Glomerular visceral epithelial cell (primary cell): Measurements from ENCODE around the gene DNAH14.
"Not testable (repeated sequence)": the region's sequence is repeated elsewhere in the genome, so short reads cannot be mapped to it uniquely, and the experiment has no call there.

ENCODE experiments used
- DNase-seq: peaks from one replicate; pipeline ENCODE4 v3.0.0-alpha.2; 2016; ENCODE audit errors: extremely low spot score

DNAH14 gene

GRCh38 chr1:225147791-225148190 lies 218.3 kb downstream of the DNAH14 start:
- not testable (repeated sequence) for DNase-seq

- DNase-seq, result no peak
These were observed 222.6 kb downstream of the DNAH14 start for GRCh38 chr1:225152061-225152460.

- DNase-seq, result no peak
These were observed 226.1 kb downstream of the DNAH14 start for GRCh38 chr1:225155555-225155954.

- peak; percentile 7 for DNase-seq
These were observed 226.8 kb downstream of the DNAH14 start for GRCh38 chr1:225156254-225156653.

- DNase-seq, result no peak
These were observed 228.8 kb downstream of the DNAH14 start for GRCh38 chr1:225158291-225158690.

GRCh38 chr1:225159793-225160192 lies 230.3 kb downstream of the DNAH14 start:
- no peak for DNase-seq

GRCh38 chr1:225177409-225177808 lies 247.9 kb downstream of the DNAH14 start:
- not testable (repeated sequence) for DNase-seq

- DNase-seq, result no peak
These were observed 250.2 kb downstream of the DNAH14 start for GRCh38 chr1:225179686-225180085.

GRCh38 chr1:225182716-225183115 lies 253.2 kb downstream of the DNAH14 start:
- no peak for DNase-seq

GRCh38 chr1:225191199-225191753 lies 261.8 kb downstream of the DNAH14 start:
- DNase-seq, result no peak

GRCh38 chr1:225201447-225201846 lies 272.0 kb downstream of the DNAH14 start:
- DNase-seq, result no peak

GRCh38 chr1:225207791-225208190 lies 278.3 kb downstream of the DNAH14 start:
- DNase-seq, result no peak

GRCh38 chr1:225209153-225209552 lies 279.7 kb downstream of the DNAH14 start:
- DNase-seq, result no peak

GRCh38 chr1:225210180-225210579 lies 280.7 kb downstream of the DNAH14 start:
- DNase-seq, result not testable (repeated sequence)

GRCh38 chr1:225211694-225212442 lies 282.4 kb downstream of the DNAH14 start:
- DNase-seq, result not testable (repeated sequence)

- no peak for DNase-seq
These were observed 294.8 kb downstream of the DNAH14 start for GRCh38 chr1:225224287-225224686.

- no peak for DNase-seq
These were observed 296.2 kb downstream of the DNAH14 start for GRCh38 chr1:225225681-225226080.

- no peak for DNase-seq
These were observed 299.4 kb downstream of the DNAH14 start for GRCh38 chr1:225228871-225229303.

- DNase-seq, result not testable (repeated sequence)
These were observed 300.0 kb downstream of the DNAH14 start for GRCh38 chr1:225229429-225229828.

GRCh38 chr1:225230483-225230882 lies 301.0 kb downstream of the DNAH14 start:
- no peak for DNase-seq

- not testable (repeated sequence) for DNase-seq
These were observed 303.5 kb downstream of the DNAH14 start for GRCh38 chr1:225232930-225233329.

- DNase-seq, result no peak
These were observed 313.1 kb downstream of the DNAH14 start for GRCh38 chr1:225242611-225243010.

- no peak for DNase-seq
These were observed 321.0 kb downstream of the DNAH14 start for GRCh38 chr1:225250432-225250831.
